CD4-positive, alpha-beta T cell treated with Interleukin-10 for 1 hour (primary cell): ENCODE measurements around the gene NOL6.
"Not testable (repeated sequence)": the region's sequence is repeated elsewhere in the genome, so short reads cannot be mapped to it uniquely, and the experiment has no call there.

Experiments
- DNase-seq: peaks from one replicate; pipeline ENCODE4 v3.0.0-alpha.2; 2020

NOL6 gene

GRCh38 chr9:33472171-33472880, 1.4 kb downstream of the NOL6 start:
- DNase-seq, result no peak

DNA sequence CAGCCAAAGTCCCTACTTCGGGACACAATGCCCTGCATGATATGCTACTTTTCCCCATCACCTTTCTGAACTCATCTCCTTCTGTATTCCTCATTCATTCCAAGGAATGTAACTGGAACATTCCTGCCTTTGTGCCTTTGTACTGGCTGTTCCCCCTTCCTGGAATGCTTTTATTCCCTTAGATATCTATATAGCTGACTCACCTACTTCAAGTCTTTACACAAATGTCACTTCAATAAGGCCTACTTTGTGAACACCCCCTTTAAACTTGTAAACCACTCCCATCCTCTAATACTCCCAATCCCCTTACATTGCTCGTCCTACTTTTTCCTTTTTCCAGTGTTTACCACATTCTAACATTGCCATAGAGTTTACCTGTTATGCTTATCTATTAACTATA, 2.4 kb downstream of the NOL6 start:
- DNase-seq, result no peak

DNA sequence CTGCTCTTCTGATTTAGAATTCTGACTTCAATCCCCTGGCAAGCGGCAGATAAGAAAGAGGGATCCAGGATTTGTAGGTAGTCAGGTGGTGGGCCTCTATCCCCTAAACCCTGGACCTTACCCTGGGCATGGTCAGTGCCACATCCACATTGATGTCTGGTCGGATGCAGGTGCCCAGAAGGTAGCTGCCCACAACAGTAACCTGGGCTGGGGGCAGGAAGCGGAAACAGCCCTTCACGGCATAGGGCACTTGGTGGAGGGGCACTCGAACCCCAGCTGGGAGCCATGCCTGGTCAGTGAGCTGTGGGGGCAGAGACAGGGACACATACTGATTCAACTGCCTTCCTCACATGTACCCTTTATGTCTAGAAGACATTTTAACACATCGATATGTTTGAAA, 3.8 kb downstream of the NOL6 start:
- DNase-seq, result no peak

DNA sequence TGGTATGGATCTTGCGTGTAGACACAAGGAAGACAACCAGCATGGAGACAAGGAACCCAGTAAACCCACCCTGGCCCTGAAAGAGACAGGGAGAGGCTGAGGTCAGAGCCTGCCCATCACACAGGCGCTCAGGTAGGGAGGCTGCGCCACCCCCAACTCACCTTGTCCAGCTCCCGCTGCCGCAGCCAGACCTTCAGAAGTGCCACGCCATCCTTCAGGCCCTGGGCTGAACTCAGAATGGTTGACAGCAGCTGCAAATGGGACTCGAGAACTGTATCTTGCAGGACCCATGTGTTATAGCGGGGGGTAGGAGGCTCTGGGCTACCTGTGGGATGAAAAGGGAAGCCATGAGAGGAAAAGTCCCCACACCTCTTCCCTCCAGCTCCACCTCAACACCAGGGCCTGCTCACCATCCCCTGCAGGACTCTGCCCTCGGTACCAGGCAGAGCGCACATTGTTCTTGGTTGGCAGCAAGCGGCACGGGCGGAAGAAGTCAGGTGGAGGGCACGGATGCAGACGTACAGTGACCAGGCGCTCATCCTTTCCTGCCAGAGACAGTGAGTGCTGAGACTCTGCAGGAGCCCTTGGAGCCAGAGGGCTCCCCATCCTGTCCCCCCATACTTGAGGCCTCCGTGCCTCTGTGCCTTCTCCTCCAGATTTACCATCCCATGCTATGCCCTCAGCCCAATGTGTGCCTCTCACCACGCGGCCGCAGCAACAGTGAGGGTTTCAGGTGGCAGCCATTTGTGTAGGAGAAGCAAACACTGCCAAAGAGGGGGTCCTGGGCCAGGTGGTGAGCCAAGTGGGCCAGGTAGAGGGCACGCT, 4.7 kb downstream of the NOL6 start:
- DNase-seq, result no peak

GRCh38 chr9:33468215-33468730, 5.5 kb downstream of the NOL6 start:
- DNase-seq, result no peak

- DNase-seq, result no peak
Measured at GRCh38 chr9:33467526-33467925, 6.2 kb downstream of the NOL6 start.

GRCh38 chr9:33466565-33467495, 6.9 kb downstream of the NOL6 start:
- peak; percentile 76 for DNase-seq

DNA sequence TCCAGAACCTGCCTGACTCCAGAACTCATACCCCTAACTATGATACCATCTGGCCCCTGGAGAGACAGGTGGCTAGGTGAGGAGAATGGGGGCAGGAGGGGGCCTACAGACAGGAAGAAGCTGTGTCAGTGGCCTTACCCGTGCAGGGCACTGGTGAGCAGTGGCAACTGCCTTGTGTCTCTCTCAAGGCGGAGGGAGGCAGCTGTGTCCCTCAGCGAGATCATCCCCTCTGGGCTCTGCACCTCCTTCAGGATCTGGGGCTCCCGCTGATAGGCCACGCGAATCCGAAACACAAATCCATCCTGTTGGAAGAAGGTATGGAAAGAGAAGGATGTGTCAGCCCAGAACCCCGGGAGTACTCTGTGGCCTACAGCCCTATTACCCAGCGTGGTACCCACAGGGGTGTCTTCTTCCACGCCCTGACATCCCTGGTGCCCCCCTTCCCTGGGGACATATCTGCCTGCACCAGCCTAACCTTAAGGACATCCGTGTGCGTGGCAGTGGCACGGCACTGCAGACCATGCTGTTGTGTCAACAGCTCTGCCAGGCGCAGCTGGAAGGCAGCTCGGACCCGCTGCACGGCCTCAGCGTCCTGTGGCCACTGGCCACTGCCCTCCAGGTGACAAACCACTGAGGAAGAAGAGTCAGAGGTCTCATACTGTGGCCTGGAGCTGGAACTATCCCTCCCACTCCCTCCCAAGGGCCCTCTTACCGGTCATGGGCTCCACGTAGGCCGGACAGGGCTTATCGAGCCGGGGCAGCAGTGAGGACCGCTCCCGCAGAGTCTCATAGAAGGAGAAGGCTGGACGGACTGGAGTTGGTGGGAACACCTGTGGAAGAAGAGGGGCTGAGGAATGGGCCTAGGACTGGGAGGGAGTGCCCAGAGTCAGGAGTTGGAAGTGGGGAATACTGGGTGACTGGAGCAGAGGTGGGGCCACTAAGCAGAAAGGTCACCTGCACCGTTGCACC, 7.8 kb downstream of the NOL6 start:
- DNase-seq, result no peak

GRCh38 chr9:33465096-33465495, 8.6 kb downstream of the NOL6 start:
- DNase-seq, result no peak

DNA sequence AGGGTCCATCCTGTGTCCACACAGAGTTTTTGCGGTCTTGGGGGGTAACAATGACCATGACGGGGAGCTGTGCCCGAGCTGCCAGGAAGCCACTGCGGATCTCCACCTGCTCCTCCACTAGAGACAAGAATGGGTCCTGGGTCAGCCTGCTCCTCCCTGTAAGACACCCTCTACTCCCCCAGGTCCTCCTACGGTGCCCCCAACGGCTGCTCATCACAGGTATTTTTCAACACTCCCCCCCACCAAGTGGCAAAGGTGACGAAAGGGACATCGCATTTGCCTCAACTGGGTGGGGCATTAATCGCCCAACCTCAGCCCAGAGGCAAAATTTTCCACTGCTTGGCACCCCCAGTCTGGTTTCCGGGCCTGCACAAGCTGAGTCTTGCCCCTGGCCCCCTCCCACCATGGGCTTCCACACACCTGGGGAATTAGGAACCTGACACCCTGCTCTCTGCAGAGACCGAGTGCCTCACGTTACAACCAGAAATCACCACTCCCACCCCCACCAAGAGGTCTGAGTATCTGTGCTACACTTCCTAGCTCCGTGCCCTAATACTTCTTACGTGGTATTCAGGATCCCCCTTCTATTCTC, 9.6 kb downstream of the NOL6 start:
- DNase-seq, result no peak

GRCh38 chr9:33463151-33463550, 10.6 kb downstream of the NOL6 start:
- no peak for DNase-seq

- DNase-seq, result no peak
Measured at GRCh38 chr9:33461492-33461891, 12.2 kb downstream of the NOL6 start.

GRCh38 chr9:33460854-33461253, 12.9 kb downstream of the NOL6 start:
- DNase-seq, result no peak

GRCh38 chr9:33459115-33459514, 14.6 kb downstream of the NOL6 start:
- DNase-seq, result no peak

- peak; percentile 78 for DNase-seq
Measured at GRCh38 chr9:33458444-33458843, 15.3 kb downstream of the NOL6 start.

DNA sequence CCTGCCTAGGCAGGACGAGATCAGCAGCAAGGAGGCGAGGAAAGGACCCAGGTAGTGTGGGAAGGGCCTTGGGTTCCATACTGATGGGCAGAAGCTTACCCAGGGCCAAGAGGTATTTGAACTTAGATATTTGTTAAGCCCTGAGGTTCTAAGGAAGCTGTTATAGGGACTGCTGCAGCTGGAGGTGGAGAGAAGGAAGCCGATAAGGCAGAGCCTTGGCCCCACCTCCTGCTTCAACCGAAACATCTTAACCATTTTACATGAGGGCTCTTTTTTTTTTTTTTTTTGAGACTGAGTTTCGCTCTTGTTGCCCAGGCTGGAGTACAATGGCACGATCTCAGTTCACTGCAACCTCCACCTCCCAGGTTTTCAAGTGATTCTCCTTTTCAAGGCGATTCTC, 17.8 kb downstream of the NOL6 start:
- peak; percentile 30 for DNase-seq

DNA sequence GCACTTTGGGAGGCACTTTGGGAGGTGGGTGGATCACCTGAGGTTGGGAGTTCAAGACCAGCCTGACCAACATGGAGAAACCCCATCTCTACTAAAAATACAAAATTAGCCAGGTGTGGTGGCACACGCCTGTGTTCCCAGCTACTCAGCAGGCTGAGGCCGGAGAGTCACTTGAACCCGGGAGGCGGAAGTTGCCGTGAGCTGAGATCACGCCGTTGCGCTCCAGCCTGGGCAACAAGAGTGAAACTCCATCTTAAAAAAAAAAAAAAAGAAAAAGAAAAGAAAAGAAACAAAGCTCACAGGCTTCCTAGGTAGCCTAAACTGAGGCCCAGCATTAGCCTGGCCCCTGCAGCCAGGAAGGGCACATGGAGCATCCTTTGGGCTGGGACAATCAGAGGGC, 18.3 kb downstream of the NOL6 start:
- not testable (repeated sequence) for DNase-seq

GRCh38 chr9:33454661-33455026, 19.1 kb downstream of the NOL6 start:
- DNase-seq, result not testable (repeated sequence)

GRCh38 chr9:33453999-33454660, 19.6 kb downstream of the NOL6 start:
- no peak for DNase-seq

- no peak for DNase-seq
Measured at GRCh38 chr9:33453286-33453860, 20.4 kb downstream of the NOL6 start.
